Measurements from ENCODE around the gene ECT2. TPM values are rescaled to one million over a fixed set of nuclear protein-coding genes. Genes with fewer than 3 reads are reported as not detected.
"Not testable (repeated sequence)": the region's sequence is repeated elsewhere in the genome, so short reads cannot be mapped to it uniquely, and the experiment has no call there.

Gene ECT2
- total RNA-seq, 2 experiments from 2014 or later = 44.4 to 46.4 TPM

GRCh38 chr3:172804323-172804722 is 53.8 kb downstream of the ECT2 start:
- H3K4me3 Mint-ChIP-seq = no peak overlapping the region
- peaks cover 4% of the 10 kb centered on the region for H3K4me1 Mint-ChIP-seq
- H3K27me3 Mint-ChIP-seq = no peaks in the 10 kb centered on the region
- no peak overlapping the region for H3K27ac Mint-ChIP-seq
- no peak for ATAC-seq (ENCODE audit: low read depth)
- POLR2A ChIA-PET = no interaction called here
- no peak for DNase-seq
- H3K36me3 Mint-ChIP-seq = peaks cover 28% of the 10 kb centered on the region
- no peaks in the 10 kb centered on the region for H3K9me3 Mint-ChIP-seq

- H3K9me3 Mint-ChIP-seq = no peaks in the 10 kb centered on the region
- H3K4me1 Mint-ChIP-seq = no peaks in the 10 kb centered on the region
- no peaks in the 10 kb centered on the region for H3K27me3 Mint-ChIP-seq
- POLR2A ChIA-PET = no interaction called here
- DNase-seq (no peak), ATAC-seq (ENCODE audit: low read depth) (no peak)
- H3K36me3 Mint-ChIP-seq = peaks cover 20% of the 10 kb centered on the region
- H3K4me3 Mint-ChIP-seq = no peak overlapping the region
- H3K27ac Mint-ChIP-seq = no peak overlapping the region
Observed at GRCh38 chr3:172808969-172809546, 58.5 kb downstream of the ECT2 start.

DNA sequence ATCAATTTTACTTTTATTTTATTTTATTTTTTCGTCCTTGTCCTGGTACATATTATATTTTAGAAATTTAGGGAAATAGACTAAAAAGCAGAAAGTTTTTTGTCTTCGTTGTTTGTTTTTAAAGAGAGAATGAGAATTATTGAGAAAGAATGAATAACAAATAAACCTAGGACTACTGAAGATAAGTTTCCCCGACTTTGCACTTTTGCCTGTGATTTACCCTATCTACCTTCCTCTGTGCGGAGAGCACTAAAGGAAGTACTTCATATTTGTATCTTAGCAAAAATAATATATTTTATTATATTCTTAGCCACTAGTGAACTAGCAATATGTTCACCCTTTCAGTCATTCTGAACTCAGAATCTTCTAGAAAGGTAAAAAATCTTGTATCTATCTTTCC is 60.6 kb downstream of the ECT2 start:
- Mint-ChIP-seq H3K4me3 (no peak overlapping the region), H3K27me3 (no peaks in the 10 kb centered on the region), H3K27ac (no peak overlapping the region), H3K4me1 (no peaks in the 10 kb centered on the region), H3K36me3 (peaks cover 19% of the 10 kb centered on the region), H3K9me3 (no peaks in the 10 kb centered on the region)
- no peak for ATAC-seq (ENCODE audit: low read depth)
- no peak for DNase-seq
- POLR2A ChIA-PET = no interaction called here

GRCh38 chr3:172813462-172813861 is 62.9 kb downstream of the ECT2 start:
- Mint-ChIP-seq H3K27ac (no peak overlapping the region), H3K4me3 (no peak overlapping the region), H3K27me3 (no peaks in the 10 kb centered on the region), H3K36me3 (peaks cover 15% of the 10 kb centered on the region), H3K4me1 (no peaks in the 10 kb centered on the region), H3K9me3 (no peaks in the 10 kb centered on the region)
- DNase-seq (no peak), ATAC-seq (ENCODE audit: low read depth) (no peak)
- POLR2A ChIA-PET = no interaction called here

DNA sequence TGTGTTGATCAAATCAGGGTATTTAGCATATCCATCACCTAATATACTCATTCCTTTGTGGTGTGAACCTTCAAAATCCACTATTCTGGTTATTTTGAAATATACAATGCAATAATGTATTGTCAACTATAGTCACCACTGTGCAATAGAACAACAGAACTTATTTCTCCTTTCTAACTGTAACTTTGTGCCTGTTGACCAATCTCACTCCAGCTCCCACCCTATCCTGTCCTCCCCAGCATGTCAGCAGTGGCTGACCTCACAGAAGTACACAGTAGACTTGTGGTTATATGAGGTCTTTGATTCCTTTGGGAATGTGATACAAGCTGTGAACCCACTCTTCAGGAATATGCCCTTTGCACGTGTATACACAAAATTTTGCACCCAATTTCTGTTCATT is 64.2 kb downstream of the ECT2 start:
- no peak overlapping the region for H3K27ac Mint-ChIP-seq
- H3K4me3 Mint-ChIP-seq = no peak overlapping the region
- no peak for ATAC-seq (ENCODE audit: low read depth)
- POLR2A ChIA-PET = no interaction called here
- no peaks in the 10 kb centered on the region for H3K27me3 Mint-ChIP-seq
- H3K36me3 Mint-ChIP-seq = peaks cover 14% of the 10 kb centered on the region
- DNase-seq = no peak
- H3K9me3 Mint-ChIP-seq = no peaks in the 10 kb centered on the region
- H3K4me1 Mint-ChIP-seq = no peaks in the 10 kb centered on the region

DNA sequence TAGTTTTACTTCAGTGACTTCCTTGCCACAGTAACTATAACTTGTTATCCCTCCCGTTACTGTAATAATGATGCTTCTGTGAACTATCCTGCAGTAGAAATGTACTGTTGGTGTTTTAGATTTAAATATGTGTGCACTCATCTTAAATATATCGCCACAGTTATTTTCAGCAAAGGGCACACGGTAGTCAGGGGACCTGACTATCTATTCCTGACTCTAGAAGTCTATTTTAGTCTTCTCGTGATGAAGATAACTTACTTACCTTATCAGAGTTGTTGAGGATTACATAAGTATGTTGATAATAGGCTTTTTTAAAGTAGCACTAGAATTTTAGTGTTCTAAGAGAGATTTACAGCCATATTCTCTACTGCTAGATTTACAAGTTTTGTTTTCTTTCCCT is 65.3 kb downstream of the ECT2 start:
- no peaks in the 10 kb centered on the region for H3K4me1 Mint-ChIP-seq
- peaks cover 19% of the 10 kb centered on the region for H3K36me3 Mint-ChIP-seq
- ATAC-seq (ENCODE audit: low read depth) (no peak), DNase-seq (no peak)
- H3K9me3 Mint-ChIP-seq = peaks cover 1% of the 10 kb centered on the region
- H3K27me3 Mint-ChIP-seq = no peaks in the 10 kb centered on the region
- POLR2A ChIA-PET = no interaction called here
- no peak overlapping the region for H3K27ac Mint-ChIP-seq
- no peak overlapping the region for H3K4me3 Mint-ChIP-seq

DNA sequence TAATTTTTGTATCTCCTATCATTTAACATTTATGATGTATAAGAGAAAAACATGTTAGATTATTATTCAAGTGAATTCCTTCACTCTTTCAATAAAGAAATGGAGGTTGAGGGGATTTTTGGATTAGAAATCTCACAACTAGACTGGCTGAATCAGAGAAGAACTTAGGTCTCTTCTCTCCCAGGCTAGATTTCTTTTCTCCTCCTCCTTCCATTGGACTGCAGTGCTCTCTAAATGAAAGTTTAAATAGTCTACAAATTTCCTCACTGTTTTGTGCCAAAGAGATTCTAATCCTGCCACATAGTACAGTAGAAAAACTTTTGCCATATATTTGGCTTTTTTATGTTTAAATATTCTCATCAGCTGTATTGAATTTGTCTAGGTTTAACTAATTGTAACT is 65.8 kb downstream of the ECT2 start:
- Mint-ChIP-seq H3K4me1 (no peaks in the 10 kb centered on the region), H3K9me3 (peaks cover 1% of the 10 kb centered on the region), H3K36me3 (peaks cover 19% of the 10 kb centered on the region), H3K4me3 (no peak overlapping the region), H3K27me3 (no peaks in the 10 kb centered on the region), H3K27ac (no peak overlapping the region)
- DNase-seq (no peak), ATAC-seq (ENCODE audit: low read depth) (no peak)
- POLR2A ChIA-PET = no interaction called here

GRCh38 chr3:172816968-172817367 is 66.4 kb downstream of the ECT2 start:
- Mint-ChIP-seq H3K36me3 (peaks cover 24% of the 10 kb centered on the region), H3K4me1 (no peaks in the 10 kb centered on the region), H3K27me3 (no peaks in the 10 kb centered on the region), H3K27ac (no peak overlapping the region), H3K4me3 (no peak overlapping the region), H3K9me3 (peaks cover 1% of the 10 kb centered on the region)
- ATAC-seq (ENCODE audit: low read depth) (no peak), DNase-seq (no peak)
- POLR2A ChIA-PET = no interaction called here

GRCh38 chr3:172820492-172820891 is 70.0 kb downstream of the ECT2 start:
- H3K36me3 Mint-ChIP-seq = peaks cover 28% of the 10 kb centered on the region
- ATAC-seq (ENCODE audit: low read depth) = no peak
- H3K4me3 Mint-ChIP-seq = no peak overlapping the region
- H3K9me3 Mint-ChIP-seq = peaks cover 6% of the 10 kb centered on the region
- POLR2A ChIA-PET = no interaction called here
- no peak for DNase-seq
- no peaks in the 10 kb centered on the region for H3K4me1 Mint-ChIP-seq
- no peaks in the 10 kb centered on the region for H3K27me3 Mint-ChIP-seq
- H3K27ac Mint-ChIP-seq = no peak overlapping the region

- Mint-ChIP-seq H3K27me3 (no peaks in the 10 kb centered on the region), H3K4me1 (no peaks in the 10 kb centered on the region), H3K9me3 (peaks cover 6% of the 10 kb centered on the region), H3K27ac (no peak overlapping the region), H3K4me3 (no peak overlapping the region), H3K36me3 (peaks cover 30% of the 10 kb centered on the region)
- DNase-seq = no peak
- POLR2A ChIA-PET = interaction anchor here (0.5 kb wide), 1 partner anchor 478 kb away, joined by 3 read pairs; no protein-coding TSS in a partner anchor
- no peak for ATAC-seq (ENCODE audit: low read depth)
Observed at GRCh38 chr3:172824229-172824628, 73.7 kb downstream of the ECT2 start.

- POLR2A ChIA-PET; ATAC-seq (ENCODE audit: low read depth); H3K27me3 Mint-ChIP-seq; H3K4me3 Mint-ChIP-seq; H3K4me1 Mint-ChIP-seq; DNase-seq; H3K9me3 Mint-ChIP-seq; H3K27ac Mint-ChIP-seq: not testable (repeated sequence)
- H3K36me3 Mint-ChIP-seq = peaks cover 17% of the 10 kb centered on the region
Observed at GRCh38 chr3:172827231-172827630, 76.7 kb downstream of the ECT2 start.

DNA sequence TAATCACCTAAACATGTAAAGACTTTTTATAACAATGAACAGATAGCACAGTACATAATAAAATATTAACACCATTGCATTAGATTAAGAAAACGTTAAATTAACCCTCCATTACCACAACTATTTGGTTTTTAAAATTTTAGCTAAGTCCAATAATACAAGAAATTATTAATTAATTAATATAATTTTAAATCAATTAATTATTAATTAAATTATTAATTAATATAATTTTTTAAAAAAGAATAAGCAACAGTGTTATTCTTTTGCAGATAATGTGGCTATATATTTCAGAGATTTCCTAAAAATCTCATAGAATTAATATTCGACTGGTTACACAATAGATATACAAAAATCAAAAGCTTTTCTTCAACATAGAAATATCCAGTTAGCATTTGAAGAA is 82.5 kb downstream of the ECT2 start:
- no peak for DNase-seq
- Mint-ChIP-seq H3K27ac (no peak overlapping the region), H3K36me3 (no peaks in the 10 kb centered on the region), H3K9me3 (no peaks in the 10 kb centered on the region), H3K27me3 (no peaks in the 10 kb centered on the region), H3K4me1 (no peaks in the 10 kb centered on the region), H3K4me3 (no peak overlapping the region)
- POLR2A ChIA-PET = no interaction called here
- no peak for ATAC-seq (ENCODE audit: low read depth)

DNA sequence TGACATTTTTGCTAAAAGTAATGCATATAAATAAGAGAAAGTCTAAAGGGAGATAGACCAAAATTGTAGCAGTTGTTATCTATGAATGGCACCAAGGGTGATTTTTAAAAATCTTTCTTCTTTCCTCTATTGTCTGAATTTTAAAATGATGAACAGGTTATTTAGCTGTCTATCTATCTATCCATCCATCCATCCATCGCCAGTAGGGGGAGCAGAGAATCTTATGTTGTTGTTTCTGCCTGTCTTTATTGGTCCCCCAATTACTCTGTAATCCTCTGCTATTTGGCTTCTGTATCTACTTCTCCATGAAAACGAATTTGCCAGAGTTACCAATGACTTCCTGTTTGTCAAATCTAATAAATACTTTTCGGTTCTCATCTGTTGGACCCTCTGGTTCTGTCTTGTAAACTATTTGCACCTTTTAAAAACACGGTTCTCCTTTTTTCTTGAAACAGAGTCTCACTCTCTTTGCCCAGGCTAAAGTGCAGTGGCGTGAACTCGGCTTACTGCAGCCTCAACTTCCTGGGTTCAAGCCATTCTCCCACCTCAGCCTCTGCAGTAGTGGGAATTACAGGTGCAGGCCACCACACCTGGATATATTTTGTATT is 86.0 kb downstream of the ECT2 start:
- Mint-ChIP-seq H3K4me3 (no peak overlapping the region), H3K36me3 (no peaks in the 10 kb centered on the region), H3K27ac (no peak overlapping the region), H3K27me3 (no peaks in the 10 kb centered on the region), H3K9me3 (no peaks in the 10 kb centered on the region), H3K4me1 (no peaks in the 10 kb centered on the region)
- DNase-seq = no peak
- ATAC-seq (ENCODE audit: low read depth) = no peak
- POLR2A ChIA-PET = no interaction called here

DNA sequence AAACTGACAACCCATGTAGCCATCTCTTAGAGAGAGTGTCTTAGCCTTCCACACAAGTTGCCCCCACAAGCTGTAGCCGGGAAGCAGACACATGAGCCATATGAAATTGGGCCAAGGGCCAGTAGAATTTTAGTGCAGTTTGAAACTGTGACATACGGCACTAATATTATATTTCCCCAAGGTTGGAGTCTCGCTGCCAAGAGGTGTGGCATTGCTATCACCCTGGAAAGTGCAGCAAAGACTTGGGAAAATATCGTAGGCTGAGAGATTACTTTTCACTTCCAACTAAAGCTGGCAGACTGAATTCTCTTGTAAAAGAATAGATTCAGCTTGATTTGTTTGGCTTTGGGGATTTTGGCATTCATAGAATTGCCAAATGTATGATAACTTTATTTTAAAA is 89.2 kb downstream of the ECT2 start:
- no peaks in the 10 kb centered on the region for H3K9me3 Mint-ChIP-seq
- no peaks in the 10 kb centered on the region for H3K36me3 Mint-ChIP-seq
- H3K4me1 Mint-ChIP-seq = no peaks in the 10 kb centered on the region
- no peaks in the 10 kb centered on the region for H3K27me3 Mint-ChIP-seq
- POLR2A ChIA-PET = no interaction called here
- no peak for DNase-seq
- H3K4me3 Mint-ChIP-seq = no peak overlapping the region
- ATAC-seq (ENCODE audit: low read depth) = no peak
- H3K27ac Mint-ChIP-seq = no peak overlapping the region

DNA sequence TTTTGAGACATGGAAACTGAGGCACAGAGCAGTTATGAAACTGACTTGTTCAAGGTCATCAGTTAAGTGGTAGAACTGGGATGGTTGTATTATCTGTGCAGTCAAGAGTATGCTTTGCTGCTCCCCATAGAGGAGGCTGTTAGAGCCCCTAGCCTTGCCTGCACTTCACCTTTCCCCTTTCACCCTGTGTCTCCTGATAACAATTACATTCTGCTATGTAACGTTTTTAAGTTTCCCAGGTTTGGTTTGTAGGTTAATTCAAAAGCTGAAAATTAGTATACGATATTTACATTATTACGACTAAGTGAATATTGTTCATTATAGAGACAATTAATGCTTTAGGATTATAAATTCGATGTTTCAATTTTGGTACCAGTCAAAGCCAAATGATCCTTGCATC is 89.9 kb downstream of the ECT2 start:
- Mint-ChIP-seq H3K4me3 (no peak overlapping the region), H3K4me1 (no peaks in the 10 kb centered on the region)
- DNase-seq = no peak

More for the DNA sequence above, 89.9 kb downstream of the ECT2 start:
- Mint-ChIP-seq H3K27me3 (no peaks in the 10 kb centered on the region), H3K27ac (no peak overlapping the region), H3K9me3 (no peaks in the 10 kb centered on the region), H3K36me3 (no peaks in the 10 kb centered on the region)
- POLR2A ChIA-PET = no interaction called here
- no peak for ATAC-seq (ENCODE audit: low read depth)

Measured in activated naive CD8-positive, alpha-beta T cell treated with anti-CD3 and anti-CD28 coated beads, Interleukin-2, amount 10 ng/mL, durations not matched to agents 7 days and 5 days (primary cell).